Calu3 (cell line): ENCODE results near the gene CAMSAP3. TPM values are rescaled to one million over a fixed set of nuclear protein-coding genes. Genes with fewer than 3 reads are reported as not detected.

Source experiments
- BruUV-seq: library from RNA; stranded (reverse); fragments of 400-500 nt; replicated peaks from 2 replicates; lab custom pipeline; 2021; lab: Mats Ljungman, UMichigan
- CTCF ChIA-PET: fragments of 300-600 bp; sonication (Branson Sonifier 250); formaldehyde crosslinking; loops from one replicate; lab custom pipeline; 2022; ENCODE audit warnings: antibody characterized with exemption; lab: Charles Lee
- DNase-seq: peaks from one replicate; pipeline ENCODE4 v3.0.0; 2022
- H3K27ac Mint-ChIP-seq: one replicate; pipeline ENCODE4 v1.8.0; 2022; ENCODE audit warnings: mixed read lengths; ENCODE audit not compliant: unreplicated experiment
- H3K27me3 Mint-ChIP-seq: one replicate; pipeline ENCODE4 v1.8.0; 2022; ENCODE audit warnings: mixed read lengths; ENCODE audit not compliant: unreplicated experiment
- H3K36me3 Mint-ChIP-seq: one replicate; pipeline ENCODE4 v1.8.0; 2022; ENCODE audit warnings: mild to moderate bottlenecking, moderate library complexity, mixed read lengths; ENCODE audit not compliant: insufficient read depth, unreplicated experiment
- H3K4me1 Mint-ChIP-seq: one replicate; pipeline ENCODE4 v1.8.0; 2022; ENCODE audit warnings: mild to moderate bottlenecking, low read depth, mixed read lengths; ENCODE audit not compliant: unreplicated experiment
- H3K4me3 Mint-ChIP-seq: one replicate; pipeline ENCODE4 v1.8.0; 2022; ENCODE audit warnings: mild to moderate bottlenecking, low read depth, moderate library complexity, mixed read lengths; ENCODE audit not compliant: unreplicated experiment
- H3K9me3 Mint-ChIP-seq: one replicate; pipeline ENCODE4 v1.8.0; 2022; ENCODE audit warnings: low read depth, mixed read lengths; ENCODE audit not compliant: unreplicated experiment
- CTCF ChIP-seq: fragments of 200-600 bp; IDR thresholded peaks from one replicate; pipeline ENCODE4 v1.8.0; 2022; ENCODE audit warnings: antibody characterized with exemption; ENCODE audit not compliant: unreplicated experiment
- intact Hi-C: fragments of 100-400 bp; cut with micrococcal nuclease; formaldehyde crosslinking; loops from one replicate; pipeline ENCODE4 v1.10.0; 2022; ENCODE audit not compliant: unreplicated experiment
- total RNA-seq: library from RNA; stranded (reverse); gene quantifications from 2 replicates; pipeline ENCODE4 v1.2.3, GENCODE V29; 2022

Gene CAMSAP3
- total RNA-seq, 1 experiment from 2014 or later, result 26.0 TPM

GRCh38 chr19:7631577-7631976 is 35.9 kb downstream of the CAMSAP3 start:
- Mint-ChIP-seq H3K9me3 (no peaks in the 10 kb centered on the region), H3K36me3 (peaks cover 39% of the 10 kb centered on the region), H3K4me3 (no peak overlapping the region), H3K27ac (no peak overlapping the region), H3K27me3 (no peaks in the 10 kb centered on the region), H3K4me1 (peaks cover 7% of the 10 kb centered on the region)
- CTCF ChIA-PET, result no interaction called here
- DNase-seq, result no peak
- TF ChIP-seq CTCF, result no peak
- intact Hi-C loops, result no loop called here
- no TSS peak for BruUV-seq

- DNase-seq, result no peak
- Mint-ChIP-seq H3K36me3 (peaks cover 49% of the 10 kb centered on the region), H3K27ac (no peak overlapping the region), H3K4me3 (no peak overlapping the region), H3K27me3 (no peaks in the 10 kb centered on the region), H3K9me3 (no peaks in the 10 kb centered on the region), H3K4me1 (peaks cover 7% of the 10 kb centered on the region)
- no TSS peak for BruUV-seq
- no peak for TF ChIP-seq CTCF
- intact Hi-C loops, result no loop called here
- CTCF ChIA-PET, result no interaction called here
Observed at GRCh38 chr19:7632340-7633203, 36.9 kb downstream of the CAMSAP3 start.

GRCh38 chr19:7633698-7634097 is 38.0 kb downstream of the CAMSAP3 start, which contains the start of gene PCP2:
Gene PCP2 (minus strand): TSS chr19:7633719. CDS start chr19:7633457, 262 bp downstream.
- Mint-ChIP-seq H3K4me1 (no peaks in the 10 kb centered on the region), H3K4me3 (no peak within 1 kb of the TSS), H3K36me3 (peaks cover 53% of the 10 kb centered on the region), H3K27me3 (no peaks in the 10 kb centered on the region), H3K9me3 (no peaks in the 10 kb centered on the region), H3K27ac (no peak within 1 kb of the TSS)
- CTCF ChIA-PET, result no interaction called here
- intact Hi-C loops, result no loop called here
- DNase-seq, result no peak
- BruUV-seq, result no TSS peak
- no peak for TF ChIP-seq CTCF

DNA sequence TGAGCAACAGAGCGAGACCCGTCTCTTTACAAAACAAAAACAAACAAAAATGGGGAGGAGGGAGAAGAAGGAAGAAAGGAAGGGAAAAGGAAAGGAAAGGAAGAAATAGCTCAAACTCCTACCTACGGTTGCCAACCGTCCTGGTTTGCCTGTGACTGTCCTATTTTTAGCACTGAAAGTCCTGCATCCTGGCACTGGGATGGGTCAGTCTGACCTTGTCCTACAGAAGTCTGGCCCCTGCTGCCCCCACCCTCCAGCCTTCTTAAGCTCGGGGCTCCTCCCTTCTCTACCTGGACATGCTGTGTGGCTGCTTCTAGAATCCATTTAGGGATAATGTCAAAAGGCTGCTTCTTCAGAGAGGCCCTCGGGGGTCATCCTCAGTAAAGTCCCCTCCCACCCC is 40.0 kb downstream of the CAMSAP3 start:
- no TSS peak for BruUV-seq
- peaks cover 41% of the 10 kb centered on the region for H3K36me3 Mint-ChIP-seq
- no peak overlapping the region for H3K27ac Mint-ChIP-seq
- no peak overlapping the region for H3K4me3 Mint-ChIP-seq
- H3K4me1 Mint-ChIP-seq, result no peaks in the 10 kb centered on the region
- no peak for TF ChIP-seq CTCF
- no peaks in the 10 kb centered on the region for H3K27me3 Mint-ChIP-seq
- peaks cover 3% of the 10 kb centered on the region for H3K9me3 Mint-ChIP-seq
- intact Hi-C loops, result no loop called here
- DNase-seq, result no peak
- CTCF ChIA-PET, result interaction anchor here (0.5 kb wide), 1 partner anchor 67 kb away, joined by 5 read pairs; no protein-coding TSS in a partner anchor
